Measurements from ENCODE around the gene URAD.

Gene URAD

GRCh38 chr13:28000567-28000966, 12.1 kb upstream of the URAD start:
- in situ Hi-C loops (cut with MboI; ENCODE audit: low sequenced_read_pairs) = no loop called here

GRCh38 chr13:27997904-27998522, 9.5 kb upstream of the URAD start:
- in situ Hi-C loops (cut with MboI; ENCODE audit: low sequenced_read_pairs) = no loop called here

- in situ Hi-C loops (cut with MboI; ENCODE audit: low sequenced_read_pairs) = no loop called here
These were observed 3.4 kb upstream of the URAD start for GRCh38 chr13:27991881-27992280.

- in situ Hi-C loops (cut with MboI; ENCODE audit: low sequenced_read_pairs) = no loop called here
These were observed 2.9 kb downstream of the URAD start for GRCh38 chr13:27985600-27985999.

- in situ Hi-C loops (cut with MboI; ENCODE audit: low sequenced_read_pairs) = no loop called here
These were observed 6.1 kb downstream of the URAD start for GRCh38 chr13:27982361-27982760.

GRCh38 chr13:27981006-27981708, 7.3 kb downstream of the URAD start:
- in situ Hi-C loops (cut with MboI; ENCODE audit: low sequenced_read_pairs) = no loop called here

- in situ Hi-C loops (cut with MboI; ENCODE audit: low sequenced_read_pairs) = no loop called here
These were observed 8.1 kb downstream of the URAD start for GRCh38 chr13:27980280-27980998.

- in situ Hi-C loops (cut with MboI; ENCODE audit: low sequenced_read_pairs) = no loop called here
These were observed 8.7 kb downstream of the URAD start for GRCh38 chr13:27979765-27980279.

- in situ Hi-C loops (cut with MboI; ENCODE audit: low sequenced_read_pairs) = no loop called here
These were observed 9.4 kb downstream of the URAD start for GRCh38 chr13:27979001-27979643.

- in situ Hi-C loops (cut with MboI; ENCODE audit: low sequenced_read_pairs) = no loop called here
These were observed 10.1 kb downstream of the URAD start for GRCh38 chr13:27978301-27978968.

- in situ Hi-C loops (cut with MboI; ENCODE audit: low sequenced_read_pairs) = no loop called here
These were observed 10.8 kb downstream of the URAD start for GRCh38 chr13:27977476-27978300.

GRCh38 chr13:27976362-27977091, 12.0 kb downstream of the URAD start:
- in situ Hi-C loops (cut with MboI; ENCODE audit: low sequenced_read_pairs) = no loop called here

GRCh38 chr13:27975564-27976361, 12.7 kb downstream of the URAD start:
- in situ Hi-C loops (cut with MboI; ENCODE audit: low sequenced_read_pairs) = no loop called here

- in situ Hi-C loops (cut with MboI; ENCODE audit: low sequenced_read_pairs) = no loop called here
These were observed 14.4 kb downstream of the URAD start for GRCh38 chr13:27973961-27974662.

GRCh38 chr13:27973291-27973690, 15.2 kb downstream of the URAD start:
- in situ Hi-C loops (cut with MboI; ENCODE audit: low sequenced_read_pairs) = no loop called here

- in situ Hi-C loops (cut with MboI; ENCODE audit: low sequenced_read_pairs) = no loop called here
These were observed 16.0 kb downstream of the URAD start for GRCh38 chr13:27972478-27972820.

GRCh38 chr13:27971776-27972477, 16.6 kb downstream of the URAD start:
- in situ Hi-C loops (cut with MboI; ENCODE audit: low sequenced_read_pairs) = no loop called here
